DOHH2 (cell line): Measurements from ENCODE around the gene ADCY3.

Source experiments
- EZH2phosphoT487 ChIP-seq: fragments of 200-600 bp; sonication (generic); IDR thresholded peaks from 2 replicates; pipeline ENCODE4 v1.6.1; 2017; ENCODE audit warnings: borderline replicate concordance, mild to moderate bottlenecking, antibody characterized with exemption, low read length, moderate library complexity, mixed read lengths
- TF ChIP-seq, protein P1 (sequence below): fragments of 200-600 bp; sonication (generic); IDR thresholded peaks from one replicate; pipeline ENCODE4 v1.5.1; 2014; ENCODE audit warnings: antibody characterized with exemption, mild to moderate bottlenecking, low read depth, low read length; ENCODE audit not compliant: poor library complexity, severe bottlenecking

- TF ChIP-seq, protein P1, sequence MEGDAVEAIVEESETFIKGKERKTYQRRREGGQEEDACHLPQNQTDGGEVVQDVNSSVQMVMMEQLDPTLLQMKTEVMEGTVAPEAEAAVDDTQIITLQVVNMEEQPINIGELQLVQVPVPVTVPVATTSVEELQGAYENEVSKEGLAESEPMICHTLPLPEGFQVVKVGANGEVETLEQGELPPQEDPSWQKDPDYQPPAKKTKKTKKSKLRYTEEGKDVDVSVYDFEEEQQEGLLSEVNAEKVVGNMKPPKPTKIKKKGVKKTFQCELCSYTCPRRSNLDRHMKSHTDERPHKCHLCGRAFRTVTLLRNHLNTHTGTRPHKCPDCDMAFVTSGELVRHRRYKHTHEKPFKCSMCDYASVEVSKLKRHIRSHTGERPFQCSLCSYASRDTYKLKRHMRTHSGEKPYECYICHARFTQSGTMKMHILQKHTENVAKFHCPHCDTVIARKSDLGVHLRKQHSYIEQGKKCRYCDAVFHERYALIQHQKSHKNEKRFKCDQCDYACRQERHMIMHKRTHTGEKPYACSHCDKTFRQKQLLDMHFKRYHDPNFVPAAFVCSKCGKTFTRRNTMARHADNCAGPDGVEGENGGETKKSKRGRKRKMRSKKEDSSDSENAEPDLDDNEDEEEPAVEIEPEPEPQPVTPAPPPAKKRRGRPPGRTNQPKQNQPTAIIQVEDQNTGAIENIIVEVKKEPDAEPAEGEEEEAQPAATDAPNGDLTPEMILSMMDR = no peak
- TF ChIP-seq EZH2phosphoT487 = no peak
Observed at GRCh38 chr2:24926602-24927252, 6.7 kb upstream of the ADCY3 start.
